ENCODE measurements around the gene ATF2. TPM values are rescaled to one million over a fixed set of nuclear protein-coding genes. Genes with fewer than 3 reads are reported as not detected.

ATF2 gene
- total and polyA plus RNA-seq, 2 donors (not counting 1 experiment from before 2014, with no cell fraction given) = 52.7 to 64.5 TPM

- no peaks in the 10 kb centered on the region for H3K9me3 ChIP-seq (ENCODE audit: control insufficient read depth, insufficient read depth, low read depth, low read length)
Observed at GRCh38 chr2:175175320-175175719, 7.3 kb upstream of the ATF2 start.

GRCh38 chr2:175170659-175171304 is 2.8 kb upstream of the ATF2 start:
- Histone ChIP-seq H3K4me2 (ENCODE audit: extremely low read depth, insufficient read depth, low read length) (no peak overlapping the region), H3K9ac (ENCODE audit: insufficient read depth, low read length) (no peak overlapping the region), H4K20me1 (ENCODE audit: control insufficient read depth, extremely low read depth, insufficient read depth, low read length) (no peaks in the 10 kb centered on the region), H3K27ac (ENCODE audit: insufficient read depth, low read length) (no peak overlapping the region), H3K9me3 (ENCODE audit: control insufficient read depth, insufficient read depth, low read depth, low read length) (no peaks in the 10 kb centered on the region), H3K36me3 (ENCODE audit: control insufficient read depth, insufficient read depth, low read length) (peaks cover 3% of the 10 kb centered on the region), H3K79me2 (ENCODE audit: control insufficient read depth, insufficient read depth, low read length) (peaks cover 22% of the 10 kb centered on the region), H3K27me3 (ENCODE audit: control insufficient read depth, insufficient read depth, low read length) (no peaks in the 10 kb centered on the region), H3K4me3 (replicated peaks in 1 of 4; ENCODE audit: control extremely low read depth in 1 of 4, insufficient read depth in 1 of 4, low read depth in 3 of 4, low read length in 4 of 4) (no peak overlapping the region), H2AFZ (ENCODE audit: low read length) (no peak overlapping the region), H3K4me1 (ENCODE audit: control insufficient read depth, extremely low read depth, insufficient read depth, low read length) (no peaks in the 10 kb centered on the region)
- no peak for DNase-seq (ENCODE audit: low read depth in 2 of 2)
- TF ChIP-seq EZH2 (IDR thresholded peaks at IDR 0.05; ENCODE audit: low read length, missing control alignments) = no peak
- TF ChIP-seq CTCF (conservative IDR thresholded peaks at IDR 0.05 in 1 of 2, IDR thresholded peaks at IDR 0.05 in 1 of 2; ENCODE audit: low read depth in 1 of 2, low read length in 2 of 2) = no peak

More at GRCh38 chr2:175175320-175175719, 7.3 kb upstream of the ATF2 start:
- no peak for DNase-seq (ENCODE audit: low read depth in 2 of 2)
- H2AFZ ChIP-seq (ENCODE audit: low read length) = no peak overlapping the region
- TF ChIP-seq EZH2 (IDR thresholded peaks at IDR 0.05; ENCODE audit: low read length, missing control alignments) (no peak), CTCF (conservative IDR thresholded peaks at IDR 0.05 in 1 of 2, IDR thresholded peaks at IDR 0.05 in 1 of 2; ENCODE audit: low read depth in 1 of 2, low read length in 2 of 2) (no peak)
- no peaks in the 10 kb centered on the region for H3K4me1 ChIP-seq (ENCODE audit: control insufficient read depth, extremely low read depth, insufficient read depth, low read length)
- H3K4me2 ChIP-seq (ENCODE audit: extremely low read depth, insufficient read depth, low read length) = no peak overlapping the region
- H3K27me3 ChIP-seq (ENCODE audit: control insufficient read depth, insufficient read depth, low read length) = no peaks in the 10 kb centered on the region
- peaks cover 10% of the 10 kb centered on the region for H3K36me3 ChIP-seq (ENCODE audit: control insufficient read depth, insufficient read depth, low read length)
- no peak overlapping the region for H3K4me3 ChIP-seq (replicated peaks in 1 of 4; ENCODE audit: control extremely low read depth in 1 of 4, insufficient read depth in 1 of 4, low read depth in 3 of 4, low read length in 4 of 4)
- H3K9ac ChIP-seq (ENCODE audit: insufficient read depth, low read length) = no peak overlapping the region
- H3K79me2 ChIP-seq (ENCODE audit: control insufficient read depth, insufficient read depth, low read length) = peaks cover 17% of the 10 kb centered on the region
- no peaks in the 10 kb centered on the region for H4K20me1 ChIP-seq (ENCODE audit: control insufficient read depth, extremely low read depth, insufficient read depth, low read length)
- no peak overlapping the region for H3K27ac ChIP-seq (ENCODE audit: insufficient read depth, low read length)

- peak overlapping the region; percentile 88 to 100 (median 89) for H3K4me3 ChIP-seq (replicated peaks in 1 of 4; ENCODE audit: control extremely low read depth in 1 of 4, insufficient read depth in 1 of 4, low read depth in 3 of 4, low read length in 4 of 4)
- H3K36me3 ChIP-seq (ENCODE audit: control insufficient read depth, insufficient read depth, low read length) = peaks cover 2% of the 10 kb centered on the region
- DNase-seq (ENCODE audit: low read depth in 2 of 2) = no peak
- TF ChIP-seq EZH2 (IDR thresholded peaks at IDR 0.05; ENCODE audit: low read length, missing control alignments) (no peak), CTCF (conservative IDR thresholded peaks at IDR 0.05 in 1 of 2, IDR thresholded peaks at IDR 0.05 in 1 of 2; ENCODE audit: low read depth in 1 of 2, low read length in 2 of 2) (no peak)
- peak overlapping the region; percentile 75 for H3K4me2 ChIP-seq (ENCODE audit: extremely low read depth, insufficient read depth, low read length)
- H4K20me1 ChIP-seq (ENCODE audit: control insufficient read depth, extremely low read depth, insufficient read depth, low read length) = no peaks in the 10 kb centered on the region
- no peaks in the 10 kb centered on the region for H3K27me3 ChIP-seq (ENCODE audit: control insufficient read depth, insufficient read depth, low read length)
- H3K27ac ChIP-seq (ENCODE audit: insufficient read depth, low read length) = no peak overlapping the region
- H3K79me2 ChIP-seq (ENCODE audit: control insufficient read depth, insufficient read depth, low read length) = peaks cover 38% of the 10 kb centered on the region
- H3K9me3 ChIP-seq (ENCODE audit: control insufficient read depth, insufficient read depth, low read depth, low read length) = no peaks in the 10 kb centered on the region
- no peaks in the 10 kb centered on the region for H3K4me1 ChIP-seq (ENCODE audit: control insufficient read depth, extremely low read depth, insufficient read depth, low read length)
- no peak overlapping the region for H2AFZ ChIP-seq (ENCODE audit: low read length)
- no peak overlapping the region for H3K9ac ChIP-seq (ENCODE audit: insufficient read depth, low read length)
Observed at GRCh38 chr2:175169191-175169590, 1.2 kb upstream of the ATF2 start.
